GM12878 (cell line): ENCODE measurements around the gene TM6SF1. TPM values are rescaled to one million over a fixed set of nuclear protein-coding genes. Genes with fewer than 3 reads are reported as not detected.

ENCODE experiments used
- ATAC-seq: fragments of 200-7000 bp; cut with Tn5 transposase; 3 replicates; pipeline ENCODE4 v1.9.1; 2020; ENCODE audit warnings: mild to moderate bottlenecking, moderate library complexity
- BruUV-seq: library from RNA; stranded (reverse); fragments of 400-500 nt; replicated peaks from 2 replicates; lab custom pipeline; 2021; lab: Mats Ljungman, UMichigan
- CTCF ChIA-PET: fragments of 300-600 bp; sonication (Branson Sonifier 250); formaldehyde crosslinking; extraction: SDS; loops from one replicate; lab custom pipeline; 2021; ENCODE audit warnings: inconsistent platforms; lab: Yijun Ruan, JAX
- POLR2A ChIA-PET: fragments of 350-600 bp; formaldehyde crosslinking; extraction: SDS; loops from one replicate; lab custom pipeline; 2021; ENCODE audit warnings: inconsistent platforms; lab: Charles Lee
- RAD21 ChIA-PET: fragments of 300-600 bp; sonication (Branson Sonifier 250); formaldehyde crosslinking; loops from one replicate; lab custom pipeline; 2023; ENCODE audit warnings: antibody characterized with exemption; ENCODE audit not compliant: unreplicated experiment; lab: Charles Lee
- SMC1A ChIA-PET: fragments of 300-600 bp; sonication (Branson Sonifier 250); formaldehyde crosslinking; loops from one replicate; lab custom pipeline; 2023; ENCODE audit not compliant: unreplicated experiment, uncharacterized antibody; lab: Charles Lee
- DNase-seq: peaks from one replicate; pipeline ENCODE4 v3.0.0-alpha.2; 2011; ENCODE audit warnings: low read depth, low spot score
- FAIRE-seq: peaks from 3 replicates; lab custom pipeline; 2011; peaks lifted over from hg19 to GRCh38; lab: Jason Lieb, UNC
- H2AFZ ChIP-seq: 2 replicates; pipeline ENCODE4 v1.6.0; 2011; ENCODE audit warnings: low read depth, low read length, control low read depth; ENCODE audit not compliant: control insufficient read depth
- H3K27ac ChIP-seq: 2 replicates; pipeline ENCODE4 v1.5.1; 2011; ENCODE audit warnings: control low read depth; ENCODE audit not compliant: control insufficient read depth, insufficient read depth
- H3K27me3 ChIP-seq, 2 experiments: replicated peaks in 1 of 2; 2 replicates each; pipeline versions ENCODE4 v1.6.0 to v1.6.1; 2011; ENCODE audit warnings: low read length in 1 of 2; ENCODE audit not compliant: control insufficient read depth in 2 of 2, insufficient read depth in 2 of 2
- H3K36me3 ChIP-seq, 2 experiments: 2 replicates each; pipeline ENCODE4 v1.5.1; 2011; ENCODE audit warnings: low read length in 1 of 2; ENCODE audit not compliant: control insufficient read depth in 2 of 2, insufficient read depth in 2 of 2
- H3K4me1 ChIP-seq: 2 replicates; pipeline ENCODE4 v1.6.1; 2011; ENCODE audit warnings: mild to moderate bottlenecking, low read length, moderate library complexity, mixed read lengths; ENCODE audit not compliant: control insufficient read depth, insufficient read depth
- H3K4me2 ChIP-seq: 2 replicates; pipeline ENCODE4 v1.6.0; 2011; ENCODE audit warnings: control low read depth; ENCODE audit not compliant: control insufficient read depth, insufficient read depth
- H3K4me3 ChIP-seq: fragments of 200-600 bp; sonication (generic); 2 replicates; pipeline ENCODE4 v1.5.1; 2016
- H3K79me2 ChIP-seq: 2 replicates; pipeline ENCODE4 v1.6.0; 2011; ENCODE audit warnings: low read length; ENCODE audit not compliant: control insufficient read depth, insufficient read depth
- H3K9ac ChIP-seq: 2 replicates; pipeline ENCODE4 v1.8.0; 2011; ENCODE audit warnings: low read length, control low read depth, mixed read lengths; ENCODE audit not compliant: control insufficient read depth, insufficient read depth
- H3K9me3 ChIP-seq: replicated peaks from 3 replicates; pipeline ENCODE4 v1.5.1; 2011; ENCODE audit warnings: mild to moderate bottlenecking, low read length; ENCODE audit not compliant: control insufficient read depth, insufficient read depth
- H4K20me1 ChIP-seq: 2 replicates; pipeline ENCODE4 v1.6.0; 2011; ENCODE audit not compliant: control insufficient read depth, insufficient read depth
- ATF7 ChIP-seq: fragments of 450-650 bp; IDR thresholded peaks from 2 replicates; pipeline ENCODE4 v1.6.1; 2016; ENCODE audit warnings: low read depth, mild to moderate bottlenecking
- CTCF ChIP-seq, 3 experiments: IDR thresholded peaks in 2 of 3; conservative IDR thresholded peaks in 1 of 3; 2 replicates each; pipeline ENCODE4 v1.5.1; 2011; ENCODE audit warnings: low read depth in 3 of 3, low read length in 3 of 3, mild to moderate bottlenecking in 3 of 3, control low read depth in 2 of 3, moderate library complexity in 2 of 3, inconsistent platforms in 1 of 3, mixed read lengths in 1 of 3; ENCODE audit not compliant: control insufficient read depth in 2 of 3, insufficient read depth in 1 of 3; ENCODE audit errors: extremely low read depth in 1 of 3
- EP300 ChIP-seq, 2 experiments: fragments of 150-350 bp in 1 of 2; IDR thresholded peaks; 2 replicates each; pipeline ENCODE4 v1.6.1; 2011 to 2012; ENCODE audit warnings: low read depth in 2 of 2, low read length in 2 of 2, borderline replicate concordance in 1 of 2, improper control_type of control experiment in 1 of 2, inconsistent platforms in 1 of 2; ENCODE audit not compliant: control insufficient read depth in 1 of 2
- WGBS: methylation state at CpG from one replicate; pipeline ENCODE4 v1.1.6; 2016; ENCODE audit warnings: low lambda C conversion rate; ENCODE audit not compliant: insufficient replicate concordance, insufficient coverage; ENCODE audit errors: missing lambda C conversion rate; 5-methylcytosine and 5-hydroxymethylcytosine counted together
- in situ Hi-C: fragments of 300-500 bp; cut with MboI; formaldehyde crosslinking; loops from 9 replicates; pipeline ENCODE4 v1.14.3; 2018; ENCODE audit warnings: mixed read lengths
- intact Hi-C: fragments of 100-400 bp; cut with micrococcal nuclease; formaldehyde crosslinking; loops from one replicate; pipeline ENCODE4 v1.14.2; 2022; ENCODE audit not compliant: unreplicated experiment
- polyA plus RNA-seq, 11 experiments: library from polyadenylated mRNA; depleted of rRNA in 4 of 11; unstranded in 6 of 11; stranded (reverse) in 5 of 11; fragments of >200 nt; fragmentation: Nextera tagmentation in 4 of 11; fragmentation: Illumina TruSeq in 1 of 11; extraction: Ambion mirVana in 4 of 11; extraction: Trizol in 1 of 11; gene quantifications; 1 replicate in 1 of 11; 2 replicates in 10 of 11; pipeline versions ENCODE4 v1.2.1 to v1.2.3, GENCODE V29; 2011 to 2016; ENCODE audit warnings: inconsistent platforms in 2 of 11, missing spikeins in 2 of 11, low read depth in 1 of 11
- total RNA-seq, 4 experiments: library from RNA; depleted of rRNA in 3 of 4; stranded (reverse); fragments of >200 nt in 3 of 4; fragmentation: Illumina TruSeq in 1 of 4; extraction: Trizol in 1 of 4; gene quantifications; 2 replicates each; pipeline versions ENCODE4 v1.2.1 to v1.2.3, GENCODE V29; 2013 to 2021

TM6SF1 gene
- total and polyA plus RNA-seq, 10 of the 15 experiments (the other 5 are each of a cell fraction or from before 2014, with no cell fraction given): 0.56 to 2.7 (median 1.2) TPM

GRCh38 chr15:83115831-83116565, 8.6 kb downstream of the TM6SF1 start (continued):
- peak; percentile 33 to 85; a peak in 3 of 4 replicates for TF ChIP-seq EP300 (IDR thresholded peaks at IDR 0.05; ENCODE audit: borderline replicate concordance in 1 of 2, control insufficient read depth in 1 of 2, low read depth in 2 of 2, low read length in 2 of 2)

- Histone ChIP-seq H3K27me3 (no peaks in the 10 kb centered on the region), H3K4me2 (no peak overlapping the region), H3K9me3 (no peaks in the 10 kb centered on the region), H3K36me3 (no peaks in the 10 kb centered on the region), H2AFZ (no peak overlapping the region), H3K4me3 (no peak overlapping the region), H4K20me1 (no peaks in the 10 kb centered on the region), H3K27ac (no peak overlapping the region), H3K9ac (no peak overlapping the region), H3K4me1 (peaks cover 13% of the 10 kb centered on the region), H3K79me2 (no peaks in the 10 kb centered on the region)
- SMC1A ChIA-PET: no interaction called here
- intact Hi-C loops: loop anchor here (5.0 kb wide), 1 partner anchor 79 kb away; no protein-coding TSS in a partner anchor
- ATAC-seq (no peak), DNase-seq (no peak)
- CTCF ChIA-PET: no interaction called here
- WGBS: 50% methylated on average over 6 of the region's 6 CpGs
- BruUV-seq: no TSS peak
- in situ Hi-C loops: no loop called here
- RAD21 ChIA-PET: no interaction called here
- peak in 2 of 3 experiments; percentile 10 to 13; a peak in 1 of 6 replicates for TF ChIP-seq CTCF (IDR thresholded peaks at IDR 0.05 in 2 of 3, conservative IDR thresholded peaks at IDR 0.05 in 1 of 3; ENCODE audit: control insufficient read depth in 2 of 3, extremely low read depth in 1 of 3, insufficient read depth in 1 of 3, low read depth in 3 of 3, low read length in 3 of 3)
- no peak for TF ChIP-seq ATF7
- TF ChIP-seq, all 136 proteins: peak for 1
- POLR2A ChIA-PET: no interaction called here
- no peak for FAIRE-seq
Measured at GRCh38 chr15:83118291-83118827, 10.9 kb downstream of the TM6SF1 start.
